Upper lobe of left lung (tissue), 4 donors: Measurements from ENCODE around the gene CFLAR.

Source experiments
- CTCF ChIP-seq, 6 experiments: fragments of 450-650 bp in 4 of 6; fragments of 200-600 bp in 2 of 6; sonication (generic) in 2 of 6; IDR thresholded peaks; one replicate each; pipeline ENCODE4 v1.5.1; 2016 to 2019; ENCODE audit warnings: antibody characterized with exemption in 6 of 6
- EP300 ChIP-seq, 4 donors: sonication (generic); formaldehyde crosslinking; IDR thresholded peaks; one replicate each; pipeline ENCODE4 v1.5.1; 2017; ENCODE audit warnings: antibody characterized with exemption in 4 of 4, control low read depth in 2 of 4
- POLR2A ChIP-seq, 4 donors: fragments of 450-650 bp; IDR thresholded peaks; one replicate each; pipeline ENCODE4 v1.5.1; 2016 to 2017; ENCODE audit warnings: antibody characterized with exemption in 4 of 4, mild to moderate bottlenecking in 2 of 4
- POLR2AphosphoS5 ChIP-seq, 2 donors: sonication (generic); formaldehyde crosslinking; IDR thresholded peaks; one replicate each; pipeline ENCODE4 v1.5.1; 2017; ENCODE audit warnings: antibody characterized with exemption in 2 of 2

GRCh38 chr2:201200345-201200744, 84.4 kb downstream of the CFLAR start:
- TF ChIP-seq POLR2A (IDR thresholded peaks at IDR 0.05) (no peak), CTCF (IDR thresholded peaks at IDR 0.05) (no peak), EP300 (IDR thresholded peaks at IDR 0.05) (no peak), POLR2AphosphoS5 (IDR thresholded peaks at IDR 0.05) (no peak)
